Midbrain (tissue), 1 donor: ENCODE data around the gene C15orf40.
A peak's percentile ranks its signal among the peaks of the same experiment; 100 is the strongest.
"Not testable (repeated sequence)": the region's sequence is repeated elsewhere in the genome, so short reads cannot be mapped to it uniquely, and the experiment has no call there.

Source experiments
- DNase-seq: peaks from one replicate; lab custom pipeline; 2025; lab: John Stamatoyannopoulos, UW

Gene C15orf40

DNA sequence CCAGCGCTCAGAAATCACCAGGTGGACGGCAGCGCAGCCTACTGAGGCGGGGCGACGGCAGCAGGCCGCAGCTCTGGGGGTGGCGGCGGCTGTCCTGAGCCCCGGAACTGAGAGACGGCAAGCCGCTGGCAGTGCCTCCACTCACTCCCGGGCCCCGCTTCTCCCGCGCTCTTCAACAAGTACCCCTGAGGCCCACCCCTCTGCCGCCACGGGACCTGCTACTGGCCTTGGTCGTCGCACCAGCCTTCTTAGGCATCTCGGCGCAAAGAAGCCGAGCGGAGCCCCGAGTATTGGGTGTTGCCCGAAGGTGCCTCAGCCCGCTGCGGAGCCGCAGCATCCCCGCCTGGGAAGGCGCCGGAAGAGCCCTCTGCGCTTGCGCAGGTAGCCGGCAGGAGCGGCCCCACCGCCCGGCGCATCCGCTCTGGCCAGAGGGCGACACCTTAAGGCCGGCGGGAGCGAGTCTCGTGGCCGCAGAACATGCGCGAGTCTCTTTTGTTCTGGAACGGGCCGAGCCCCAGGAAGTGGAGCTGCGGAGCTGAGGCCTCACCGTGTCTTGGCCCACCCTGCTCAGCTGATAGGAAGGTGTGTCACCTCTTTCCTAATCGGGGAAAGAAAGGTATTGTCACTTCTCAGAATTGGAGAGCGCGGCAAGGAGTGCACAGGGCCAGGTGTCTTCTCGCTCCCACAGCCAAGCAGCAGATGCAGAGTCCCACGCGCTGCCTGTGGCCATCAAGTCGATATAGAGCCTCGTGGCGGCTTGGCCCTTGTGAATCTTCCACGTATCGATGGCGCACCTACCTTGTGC is at the start of gene C15orf40:
C15orf40 (minus strand) TSS at position 369 of the 805 bp plus-strand sequence; CDS start at position 337, 32 bp downstream.
- DNase-seq, result peak; percentile 95

DNA sequence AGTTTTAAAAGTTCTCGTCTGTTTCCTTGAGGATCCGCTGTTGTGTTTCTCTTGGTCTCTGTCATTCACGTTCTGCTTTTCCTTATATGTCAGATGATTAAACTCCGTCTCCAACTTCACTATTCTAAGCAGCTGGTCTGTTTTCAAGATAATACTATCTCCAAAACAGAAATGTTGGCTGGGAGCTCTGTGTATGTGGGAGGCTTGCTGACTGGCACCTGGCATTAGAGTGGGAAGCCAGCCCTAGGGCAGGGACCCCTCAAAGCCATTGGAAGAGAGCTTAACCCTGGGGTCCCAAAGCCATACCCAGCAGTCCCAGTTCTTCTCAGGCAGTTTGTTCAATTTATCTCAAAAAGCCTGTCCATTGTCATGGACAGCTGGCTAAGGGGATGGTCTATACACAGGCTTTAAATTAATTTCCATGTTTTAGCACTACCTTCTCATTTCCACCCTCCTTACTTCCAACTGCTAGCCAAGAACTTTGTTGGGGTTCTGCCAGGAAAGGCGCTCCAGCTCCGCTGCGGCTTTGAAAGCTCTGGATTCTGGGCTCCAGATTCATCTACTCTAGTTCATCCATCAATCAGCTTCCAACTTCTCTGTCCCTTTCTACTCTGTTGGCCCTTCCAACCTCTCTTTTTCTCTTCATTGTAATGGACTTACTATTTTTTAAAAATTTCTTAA is 46.4 kb upstream of the C15orf40 start:
- peak; percentile 11 for DNase-seq

DNA sequence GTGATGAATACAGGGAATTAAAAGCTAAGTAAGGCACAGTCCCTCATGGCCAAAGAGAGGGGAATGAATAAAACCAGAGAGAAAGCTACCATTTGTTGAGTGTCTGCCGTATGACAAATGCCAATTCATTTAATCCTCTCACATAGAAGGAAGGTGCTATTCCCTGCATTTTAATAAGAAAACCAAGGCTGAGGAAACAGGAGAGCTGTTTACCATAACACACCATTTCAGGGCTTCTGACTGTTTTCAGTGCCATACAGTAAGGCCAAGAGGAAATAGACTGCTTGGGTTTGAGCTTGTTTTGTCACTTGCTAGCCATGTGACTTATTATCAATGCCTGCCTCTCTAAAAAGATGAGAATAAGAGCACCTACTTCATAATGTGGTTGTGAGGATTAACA is 45.6 kb upstream of the C15orf40 start:
- no peak for DNase-seq

DNA sequence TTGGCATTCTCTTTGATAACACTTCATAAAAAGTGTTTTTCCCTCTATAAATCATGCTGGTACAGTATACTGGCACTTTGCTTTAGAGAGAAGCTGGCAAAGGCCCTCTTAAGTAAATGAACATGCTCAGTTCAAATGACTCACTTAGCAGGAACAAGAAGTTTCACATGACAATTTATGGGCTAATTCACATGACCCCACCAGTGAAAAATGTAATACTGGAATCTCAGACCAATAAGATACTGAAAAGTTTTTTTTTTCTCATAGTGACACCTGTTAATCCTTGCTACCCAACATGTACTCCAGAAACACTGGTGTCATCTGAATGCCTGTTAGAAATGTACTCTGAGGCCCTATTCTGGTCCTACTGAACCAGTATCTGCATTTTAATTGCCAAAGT is 41.7 kb upstream of the C15orf40 start:
- DNase-seq, result no peak

DNA sequence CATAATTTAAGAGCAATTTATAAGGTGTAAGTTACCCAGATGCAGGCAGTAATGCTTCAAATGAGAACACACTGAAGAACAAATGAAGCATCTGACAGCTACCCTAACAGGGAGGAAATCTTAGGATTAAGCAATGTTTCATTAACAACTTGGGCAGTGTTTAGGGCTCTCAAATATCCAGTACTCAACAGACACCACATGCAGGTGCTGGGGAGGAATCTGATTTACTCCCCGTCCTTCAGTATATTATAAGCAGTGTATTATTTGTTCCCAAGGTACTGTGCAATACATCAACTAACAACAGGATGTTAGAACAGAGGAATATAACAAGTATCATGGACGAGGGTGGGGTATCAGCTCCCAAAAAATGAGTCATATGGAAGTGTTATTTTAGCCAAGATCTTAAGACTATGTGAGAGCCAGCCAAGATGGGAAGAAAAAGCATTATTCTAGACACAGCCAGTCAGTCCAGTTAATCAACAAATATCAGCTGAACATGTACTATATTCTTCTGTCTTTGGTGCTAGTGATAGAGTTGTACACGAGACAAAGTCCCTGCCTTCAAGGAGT is 35.2 kb upstream of the C15orf40 start:
- DNase-seq, result no peak

DNA sequence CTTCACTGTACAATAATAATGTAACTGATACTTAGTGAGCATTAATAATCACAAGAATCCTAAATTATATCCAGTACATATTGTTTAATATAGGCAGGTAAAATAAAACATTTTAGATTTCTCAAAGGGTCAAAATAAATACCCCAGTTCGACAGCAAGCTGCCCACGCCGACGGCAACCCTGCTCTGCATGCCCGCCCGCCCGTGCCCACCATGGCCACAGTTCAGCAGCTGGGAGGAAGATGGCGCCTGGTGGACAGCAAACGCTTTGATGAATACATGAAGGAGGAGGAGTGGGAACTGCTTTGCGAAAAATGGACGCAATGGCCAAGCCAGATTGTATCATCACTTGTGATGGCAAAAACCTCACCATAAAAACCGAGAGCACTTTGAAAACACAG is 32.7 kb upstream of the C15orf40 start:
- DNase-seq, result no peak

DNA sequence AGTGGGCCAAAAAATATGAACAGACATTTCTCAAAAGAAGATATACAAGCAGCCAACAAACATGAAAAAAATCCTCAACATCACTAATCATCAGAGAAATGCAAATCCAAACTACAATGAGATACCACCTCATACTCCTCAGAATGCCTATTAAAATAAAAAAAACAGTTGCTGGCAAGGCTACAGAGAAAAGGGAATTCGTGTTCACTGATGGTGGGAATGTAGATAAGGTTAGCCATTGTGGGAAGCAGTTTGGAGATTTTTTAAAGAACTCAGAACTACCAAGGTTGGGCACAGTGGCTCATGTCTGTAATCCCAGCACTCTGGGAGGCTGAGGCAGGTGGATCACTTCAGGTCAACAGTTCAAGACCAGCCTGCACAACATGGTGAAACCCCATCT is 27.8 kb upstream of the C15orf40 start:
- DNase-seq, result no peak

DNA sequence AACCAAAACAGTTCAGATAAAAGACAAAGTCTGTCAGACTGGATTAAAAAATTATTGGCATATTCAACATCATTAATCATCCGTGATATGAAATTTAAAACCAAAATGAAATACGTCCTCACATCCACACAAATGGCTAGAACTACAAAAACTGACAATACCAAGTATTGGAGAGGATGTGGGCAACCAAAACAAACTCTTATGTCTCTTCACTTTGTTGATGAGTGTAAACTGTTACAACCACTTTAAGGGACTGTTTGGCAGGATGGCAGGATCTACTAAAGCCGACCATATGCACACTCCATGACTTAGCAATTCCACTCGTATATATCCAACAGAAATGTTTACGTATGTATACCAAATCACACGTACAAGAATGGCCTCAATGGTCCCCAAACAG is 24.8 kb upstream of the C15orf40 start:
- DNase-seq, result no peak

DNA sequence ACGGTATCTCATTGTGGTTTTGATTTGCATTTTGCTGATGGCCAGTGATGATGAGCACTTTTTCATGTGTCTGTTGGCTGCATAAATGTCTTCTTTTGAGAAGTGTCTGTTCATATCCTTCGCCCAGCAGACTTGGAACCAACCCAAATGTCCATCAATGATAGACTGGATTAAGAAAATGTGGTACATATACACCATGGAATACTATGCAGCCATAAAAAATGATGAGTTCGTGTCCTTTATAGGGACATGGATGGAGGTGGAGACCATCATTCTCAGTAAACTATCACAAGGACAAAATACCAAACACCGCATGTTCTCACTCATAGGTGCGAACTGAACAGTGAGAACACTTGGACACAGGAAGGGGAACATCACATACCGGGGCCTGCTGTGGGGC is 19.8 kb upstream of the C15orf40 start:
- DNase-seq, result not testable (repeated sequence)

DNA sequence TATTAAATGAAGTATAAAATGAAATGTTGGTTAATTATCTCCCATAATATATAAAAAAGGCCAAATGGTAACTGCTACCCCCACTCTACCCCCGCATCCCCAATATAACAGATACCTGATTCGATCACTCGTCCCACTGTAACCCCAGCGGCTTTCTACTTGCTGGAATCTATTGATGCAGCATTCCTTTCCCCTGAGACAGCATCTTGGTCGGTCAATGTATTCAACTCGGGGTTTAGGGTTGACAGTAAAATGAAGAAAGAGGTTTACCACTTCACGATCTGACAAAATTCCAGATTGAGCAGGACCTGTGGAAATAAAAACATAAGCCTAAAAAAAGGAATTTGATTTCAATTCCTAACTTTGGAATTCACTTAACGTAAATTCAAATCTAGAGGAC is 18.6 kb upstream of the C15orf40 start:
- DNase-seq, result no peak

DNA sequence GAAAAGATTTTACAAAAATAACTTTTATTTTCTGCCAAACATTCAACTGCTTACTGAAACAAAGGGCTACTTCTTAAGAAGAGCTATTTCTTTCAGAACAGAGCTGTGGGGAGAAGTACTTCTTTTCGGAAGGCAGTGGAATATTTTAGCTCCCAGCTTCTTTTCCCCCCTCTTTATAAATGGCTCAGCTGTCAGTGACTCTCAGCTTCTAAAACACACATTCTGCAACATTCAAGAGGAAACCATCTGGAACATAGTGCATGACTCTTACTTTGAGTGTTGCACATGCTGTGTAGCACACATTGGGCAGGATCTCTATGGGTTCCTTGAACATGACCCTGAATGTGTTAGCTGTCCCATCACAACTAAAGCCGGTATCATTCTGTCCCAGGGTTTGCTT is 7.0 kb upstream of the C15orf40 start:
- peak; percentile 43 for DNase-seq

DNA sequence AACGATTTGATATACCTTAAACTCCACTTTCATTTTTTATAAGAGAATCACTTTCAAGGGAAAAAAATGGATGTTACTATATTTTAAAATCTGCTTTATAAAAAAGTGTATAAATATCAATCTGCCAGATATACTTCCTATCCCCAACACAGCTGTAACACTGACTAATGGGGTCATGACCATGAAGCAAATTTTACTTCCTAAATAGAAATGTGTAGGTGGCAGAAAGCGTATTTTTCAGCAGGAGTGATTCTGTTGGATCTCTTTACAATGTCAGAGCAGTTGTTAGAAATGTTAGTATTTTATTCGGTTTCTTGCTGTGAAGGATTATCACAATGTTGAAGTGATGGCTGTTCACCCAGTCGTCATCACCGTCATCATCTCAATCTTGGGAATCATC is 5.5 kb upstream of the C15orf40 start:
- no peak for DNase-seq

DNA sequence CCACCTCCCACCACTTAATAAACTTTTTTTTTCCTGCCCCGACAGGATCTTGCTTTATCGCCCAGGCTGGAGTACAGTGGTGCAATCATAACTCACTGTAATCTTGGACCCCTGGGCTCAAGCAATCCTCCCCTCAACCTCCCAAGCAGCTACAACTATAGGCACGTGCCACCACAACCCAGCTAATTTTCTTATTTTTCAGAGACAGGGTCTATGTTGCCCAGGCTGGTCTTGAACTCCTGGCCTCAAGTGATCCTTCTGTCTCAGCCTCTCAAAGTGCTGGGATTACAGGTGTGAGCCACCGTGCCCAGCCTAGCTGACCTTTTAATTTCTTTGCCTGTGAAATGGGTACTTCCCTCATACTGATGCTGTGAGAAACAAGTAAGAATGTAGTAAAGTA is 3.9 kb upstream of the C15orf40 start:
- no peak for DNase-seq

DNA sequence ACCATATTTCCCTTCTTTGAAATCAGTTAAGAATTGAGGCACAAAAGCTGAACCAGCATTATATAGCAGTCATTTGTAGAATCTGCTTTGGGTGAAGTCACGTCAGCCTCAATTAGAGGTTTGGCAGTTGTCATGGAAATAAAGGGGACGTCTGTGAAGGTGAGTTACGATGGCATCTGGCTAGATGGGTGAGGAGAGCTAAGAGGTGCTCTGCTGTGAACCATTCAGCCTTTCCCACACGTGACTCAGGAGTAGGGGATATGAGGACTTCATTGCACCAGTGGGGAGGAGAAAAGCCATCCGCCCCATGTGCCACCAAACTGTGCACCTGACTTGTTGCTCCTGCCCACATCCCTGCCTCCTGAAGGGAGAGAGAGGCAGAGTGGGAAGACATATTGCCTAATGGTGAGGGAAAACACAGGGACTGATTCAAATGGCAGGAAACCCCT is 2.8 kb upstream of the C15orf40 start:
- DNase-seq, result no peak

DNA sequence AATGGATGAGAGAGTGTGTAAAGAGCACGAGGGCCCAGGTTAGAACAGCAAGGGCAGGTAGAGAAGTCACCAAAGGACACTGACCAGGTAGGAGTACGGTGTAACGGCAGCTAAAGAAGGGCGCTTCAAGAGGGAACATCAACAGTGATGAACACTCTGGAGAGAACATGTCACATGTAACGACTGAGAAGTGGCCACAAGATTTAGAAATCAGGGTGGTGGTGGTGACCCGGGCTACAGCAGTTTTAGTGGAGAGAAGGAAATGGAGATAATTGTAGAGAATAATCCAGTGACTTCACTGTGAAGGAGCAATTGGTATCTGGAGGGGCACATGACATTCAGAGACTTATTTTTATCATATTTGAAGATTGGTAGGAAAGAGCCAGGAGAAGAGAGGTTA is 1.2 kb upstream of the C15orf40 start:
- DNase-seq, result no peak

DNA sequence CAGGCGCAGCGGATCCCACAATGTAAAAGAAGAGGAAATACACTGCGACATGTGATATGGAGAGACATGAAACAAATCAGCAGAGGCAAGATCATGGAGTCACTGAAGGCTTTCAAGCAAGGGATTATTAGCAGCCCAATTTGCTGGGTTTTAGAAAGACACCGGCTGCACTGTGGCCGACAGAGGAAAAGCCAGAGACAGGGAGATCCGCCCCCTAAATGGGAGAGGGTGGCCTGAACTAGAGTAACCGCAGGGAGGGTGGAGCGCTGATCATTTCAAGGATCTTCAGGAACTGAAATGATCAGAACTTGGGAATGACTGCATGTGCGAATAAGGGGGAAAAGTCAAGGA is 612 bp upstream of the C15orf40 start:
- DNase-seq, result no peak

DNA sequence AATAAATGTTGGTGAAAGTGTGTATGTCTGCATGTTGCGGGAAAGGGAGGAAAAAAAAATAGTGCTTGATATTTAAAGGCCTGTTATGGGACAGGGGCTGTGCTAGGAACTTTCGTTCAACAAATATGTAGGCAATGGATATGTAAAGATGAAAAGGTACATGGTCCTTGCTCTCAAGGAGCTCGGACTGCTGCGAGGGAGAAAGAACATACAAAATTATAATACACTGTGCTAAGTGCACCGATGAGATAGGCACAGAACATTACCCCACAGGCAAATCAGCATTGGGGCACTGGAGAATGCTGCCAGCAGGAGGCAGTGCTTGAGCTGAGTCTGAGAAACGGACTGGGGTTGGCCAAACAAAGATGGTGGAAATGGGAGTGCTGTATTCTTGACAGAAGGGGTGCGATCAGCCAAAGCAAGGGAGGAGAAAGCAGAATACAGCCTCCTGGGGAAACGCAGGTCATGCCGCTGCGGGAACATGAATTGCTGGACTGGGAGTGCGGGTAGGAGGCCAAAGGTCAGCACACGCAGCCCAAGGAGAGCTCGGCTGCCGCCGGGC is 649 bp downstream of the C15orf40 start:
- peak; percentile 73 for DNase-seq

DNA sequence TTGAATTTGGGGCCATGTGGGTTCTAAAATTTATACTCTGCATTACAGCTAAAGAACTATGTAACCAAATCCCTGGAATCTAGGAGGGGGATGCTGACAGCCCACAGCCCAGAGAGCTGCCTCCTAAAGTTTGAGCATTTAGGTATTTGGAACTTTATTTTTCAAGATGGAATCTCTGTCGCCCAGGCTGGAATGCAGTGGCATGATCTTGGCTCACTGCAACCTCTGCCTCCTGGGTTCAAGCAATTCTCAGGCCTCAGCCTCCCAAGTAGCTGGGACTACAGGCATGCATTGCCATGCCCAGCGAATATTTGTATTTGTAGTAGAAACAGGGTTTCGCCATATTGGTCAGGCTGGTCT is 10.8 kb downstream of the C15orf40 start:
- not testable (repeated sequence) for DNase-seq

DNA sequence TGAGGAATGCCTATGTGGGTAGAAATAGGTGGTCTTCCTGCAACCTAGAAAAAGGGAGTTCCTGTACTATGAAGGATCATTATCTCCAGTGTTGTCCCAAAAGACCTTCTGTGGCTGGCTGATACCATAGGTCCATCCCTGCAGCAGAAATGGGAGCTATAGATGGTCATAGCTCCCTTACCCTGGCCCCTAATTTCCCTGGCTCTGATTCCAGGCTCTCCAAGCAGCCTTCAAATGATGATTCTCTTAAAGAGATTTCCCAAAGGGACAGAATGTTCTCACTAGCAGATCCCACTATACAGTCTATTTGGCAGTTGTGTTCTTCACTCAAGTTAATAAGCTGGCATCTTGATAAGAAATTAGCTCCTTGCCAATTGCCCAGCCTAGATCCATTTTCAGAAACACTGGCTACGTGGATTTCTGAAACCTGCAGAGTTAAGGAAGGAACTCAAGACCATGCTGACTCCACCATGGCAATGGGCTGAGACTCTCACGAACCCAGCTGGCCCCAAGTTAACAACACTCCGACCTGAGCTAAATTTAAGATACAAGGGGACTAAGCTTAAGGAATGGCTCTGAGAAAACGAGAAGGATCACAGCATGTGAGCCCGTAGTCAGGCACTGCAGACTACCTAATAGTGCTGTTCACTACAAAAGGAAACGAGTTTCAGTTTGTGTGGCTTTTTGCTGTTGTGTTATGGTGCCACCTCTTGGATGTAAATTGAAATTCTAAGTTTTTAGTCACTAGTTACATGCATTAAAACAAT is 11.4 kb downstream of the C15orf40 start:
- peak; percentile 43 for DNase-seq

DNA sequence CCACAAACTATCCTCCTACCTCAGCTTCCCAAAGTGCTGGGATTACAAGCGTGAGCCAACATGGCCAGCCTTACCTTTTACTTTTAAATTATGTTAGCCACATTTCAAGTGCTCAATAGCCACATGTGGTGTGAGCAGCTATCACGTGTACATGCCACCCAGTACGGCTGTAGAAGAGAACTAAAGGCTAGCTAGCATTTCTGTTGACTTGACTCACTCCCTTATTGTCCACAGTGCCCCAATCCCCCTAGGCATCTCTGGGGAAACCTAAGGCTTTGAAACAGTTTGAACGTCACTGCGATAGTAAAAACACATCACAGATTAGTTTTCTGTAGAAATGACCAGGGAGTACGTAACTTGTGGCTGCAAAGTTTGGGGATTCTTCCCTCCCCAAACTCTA is 12.0 kb downstream of the C15orf40 start:
- no peak for DNase-seq

DNA sequence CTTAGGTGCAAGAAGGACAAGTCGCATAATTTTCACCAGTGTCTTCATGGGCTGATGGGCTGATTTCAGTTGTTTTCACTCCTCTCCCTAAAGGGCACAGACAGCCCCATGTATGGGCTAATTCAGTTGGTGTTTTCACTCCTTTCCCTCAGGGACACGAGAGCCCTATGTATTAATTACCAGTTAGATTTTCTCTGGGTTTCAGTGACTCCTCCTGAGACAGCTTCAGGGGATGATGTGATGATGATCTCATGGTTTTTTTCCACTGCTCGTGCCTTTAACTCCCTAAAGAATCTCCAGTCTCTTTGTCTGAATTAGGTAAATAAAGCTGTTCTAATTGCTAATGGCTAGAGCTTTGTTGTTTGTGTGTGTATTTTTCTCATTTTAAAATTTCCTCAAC is 15.5 kb downstream of the C15orf40 start:
- DNase-seq, result no peak

DNA sequence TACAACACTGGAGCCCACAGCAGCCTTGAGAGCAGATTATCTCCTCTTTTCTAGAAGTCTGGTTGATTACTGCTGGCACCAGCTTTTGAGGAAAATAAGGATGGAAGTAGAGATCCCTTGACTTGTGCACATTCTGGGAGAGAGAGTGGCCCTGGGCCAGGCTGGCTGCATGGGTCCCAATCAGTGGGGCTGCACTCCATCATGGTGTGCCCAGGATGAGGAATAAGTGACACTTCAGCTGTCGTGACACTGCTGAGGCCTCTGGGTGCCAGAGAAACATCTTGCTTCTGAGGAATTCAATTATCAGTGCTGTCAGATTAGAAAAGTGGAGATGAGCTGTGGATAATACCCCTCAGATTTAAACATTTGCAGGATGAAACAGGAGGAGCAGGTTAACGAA is 16.4 kb downstream of the C15orf40 start:
- DNase-seq, result no peak
